ENCODE results near the gene PLXNC1.

The PLXNC1 gene

DNA sequence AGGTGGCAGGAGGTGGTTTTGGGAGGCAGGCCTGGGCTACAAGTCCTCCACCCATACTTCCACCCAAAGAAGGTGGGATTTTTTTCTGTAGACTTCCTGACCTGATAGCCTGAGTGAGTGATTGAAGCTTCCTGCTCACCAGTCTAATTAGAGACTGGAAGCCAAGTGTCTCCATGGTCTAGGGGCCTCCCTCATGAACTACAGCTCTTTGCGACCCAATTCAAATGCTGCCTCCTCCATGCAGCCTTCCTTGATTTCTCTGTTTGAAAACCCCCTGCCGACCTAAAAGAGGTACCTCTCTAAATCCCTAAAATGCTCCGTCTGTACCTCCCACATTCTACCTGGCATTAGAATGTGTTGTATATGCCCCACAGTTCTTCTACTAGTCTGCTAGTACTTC, 124.9 kb downstream of the PLXNC1 start:
- Histone ChIP-seq H3K4me1 (no peaks in the 10 kb centered on the region), H3K36me3 (no peaks in the 10 kb centered on the region), H3K9me3 (no peaks in the 10 kb centered on the region), H3K4me3 (no peak overlapping the region), H3K27ac (no peak overlapping the region), H3K27me3 (no peaks in the 10 kb centered on the region)
- intact Hi-C loops (cut with DNase I; ENCODE audit: low total_unique reads): no loop called here
- DNase-seq: no peak
- TF ChIP-seq, protein P1, sequence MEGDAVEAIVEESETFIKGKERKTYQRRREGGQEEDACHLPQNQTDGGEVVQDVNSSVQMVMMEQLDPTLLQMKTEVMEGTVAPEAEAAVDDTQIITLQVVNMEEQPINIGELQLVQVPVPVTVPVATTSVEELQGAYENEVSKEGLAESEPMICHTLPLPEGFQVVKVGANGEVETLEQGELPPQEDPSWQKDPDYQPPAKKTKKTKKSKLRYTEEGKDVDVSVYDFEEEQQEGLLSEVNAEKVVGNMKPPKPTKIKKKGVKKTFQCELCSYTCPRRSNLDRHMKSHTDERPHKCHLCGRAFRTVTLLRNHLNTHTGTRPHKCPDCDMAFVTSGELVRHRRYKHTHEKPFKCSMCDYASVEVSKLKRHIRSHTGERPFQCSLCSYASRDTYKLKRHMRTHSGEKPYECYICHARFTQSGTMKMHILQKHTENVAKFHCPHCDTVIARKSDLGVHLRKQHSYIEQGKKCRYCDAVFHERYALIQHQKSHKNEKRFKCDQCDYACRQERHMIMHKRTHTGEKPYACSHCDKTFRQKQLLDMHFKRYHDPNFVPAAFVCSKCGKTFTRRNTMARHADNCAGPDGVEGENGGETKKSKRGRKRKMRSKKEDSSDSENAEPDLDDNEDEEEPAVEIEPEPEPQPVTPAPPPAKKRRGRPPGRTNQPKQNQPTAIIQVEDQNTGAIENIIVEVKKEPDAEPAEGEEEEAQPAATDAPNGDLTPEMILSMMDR (IDR thresholded peaks at IDR 0.05): no peak

DNA sequence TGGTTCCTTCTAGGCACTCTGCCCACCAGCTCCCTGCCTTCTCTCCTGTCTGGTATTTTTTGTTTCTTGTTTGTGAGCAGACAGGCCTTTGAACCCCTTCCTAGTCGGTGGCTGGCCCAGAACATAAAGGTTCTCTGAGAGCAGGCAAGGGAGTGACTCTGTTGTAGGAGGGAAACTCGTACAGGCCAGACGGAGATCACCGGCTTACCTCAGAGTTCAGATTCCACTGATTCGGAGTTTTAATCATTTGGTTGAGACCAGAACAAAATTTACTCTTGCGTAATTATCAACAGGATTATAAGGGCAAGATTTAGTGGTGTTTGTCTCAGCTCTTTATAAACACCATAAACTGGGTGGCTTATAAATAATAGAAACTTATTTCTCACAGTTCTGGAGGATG, 128.3 kb downstream of the PLXNC1 start:
- Histone ChIP-seq H3K27ac (no peak overlapping the region), H3K4me1 (no peaks in the 10 kb centered on the region), H3K9me3 (no peaks in the 10 kb centered on the region), H3K4me3 (no peak overlapping the region), H3K27me3 (no peaks in the 10 kb centered on the region), H3K36me3 (peaks cover 0 to 10% (median 5%) of the 10 kb centered on the region in 3 donors)
- no peak for DNase-seq
- intact Hi-C loops (cut with DNase I; ENCODE audit: low total_unique reads): loop anchor here (5.0 kb wide), 1 partner anchor 714 kb away; no protein-coding TSS in a partner anchor
- TF ChIP-seq, protein P1 (IDR thresholded peaks at IDR 0.05): no peak

DNA sequence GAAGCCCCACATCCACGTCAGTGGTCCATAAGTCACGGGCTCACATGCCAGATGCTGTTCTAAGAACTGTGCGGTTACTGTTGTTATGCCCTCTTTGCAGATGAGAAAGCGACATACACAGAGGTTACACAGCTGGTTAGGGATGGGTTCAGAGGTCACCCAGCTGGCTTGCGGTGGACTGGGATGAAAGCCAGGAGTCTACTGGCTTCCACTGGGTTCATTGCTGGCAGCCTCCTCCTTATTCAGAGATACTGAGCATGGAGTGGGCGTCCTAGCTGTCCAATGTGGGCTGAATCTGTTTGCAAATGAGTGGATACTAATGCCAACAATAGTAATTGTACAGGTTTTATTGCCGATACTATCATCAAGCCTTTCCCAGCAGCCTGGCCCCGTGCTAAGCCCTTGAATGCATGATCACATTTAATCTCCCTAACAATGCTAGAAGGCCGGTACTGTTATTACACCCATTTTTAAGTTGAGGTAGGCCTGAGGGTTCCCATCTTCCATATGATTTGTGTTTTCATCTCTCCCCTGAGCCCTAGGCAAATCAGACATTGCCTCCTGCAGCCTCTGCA, 129.1 kb downstream of the PLXNC1 start:
- no peaks in the 10 kb centered on the region for H3K9me3 ChIP-seq
- H3K4me1 ChIP-seq: no peaks in the 10 kb centered on the region
- H3K36me3 ChIP-seq: peaks cover 0 to 10% (median 5%) of the 10 kb centered on the region in 3 donors
- intact Hi-C loops (cut with DNase I; ENCODE audit: low total_unique reads): loop anchor here (5.0 kb wide), 1 partner anchor 715 kb away; no protein-coding TSS in a partner anchor
- no peak for DNase-seq
- H3K4me3 ChIP-seq: no peak overlapping the region
- H3K27me3 ChIP-seq: no peaks in the 10 kb centered on the region
- no peak overlapping the region for H3K27ac ChIP-seq
- TF ChIP-seq, protein P1 (IDR thresholded peaks at IDR 0.05): no peak

DNA sequence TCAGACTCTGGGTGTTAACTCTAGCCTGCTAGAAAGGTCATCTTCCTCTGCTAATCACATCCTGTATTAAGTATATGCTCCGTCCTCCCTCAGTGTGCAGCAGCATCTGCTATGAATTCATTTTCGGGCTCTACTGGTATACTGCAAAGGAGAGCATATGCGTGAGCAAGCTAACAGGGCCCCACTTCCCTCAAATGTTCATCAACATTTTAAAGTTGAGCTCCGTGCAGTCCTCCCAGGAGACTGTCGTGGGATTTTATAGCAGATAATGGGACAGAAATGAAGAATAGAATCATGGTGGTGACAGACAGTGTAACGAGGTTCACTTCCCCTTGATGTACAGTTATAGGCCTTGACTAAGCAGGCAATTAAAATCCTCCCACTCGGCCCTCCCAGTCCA, 131.7 kb downstream of the PLXNC1 start:
- no peaks in the 10 kb centered on the region for H3K4me1 ChIP-seq
- peaks cover 0 to 10% (median 5%) of the 10 kb centered on the region in 3 donors for H3K36me3 ChIP-seq
- no peaks in the 10 kb centered on the region for H3K9me3 ChIP-seq
- H3K27ac ChIP-seq: no peak overlapping the region
- H3K4me3 ChIP-seq: no peak overlapping the region
- TF ChIP-seq, protein P1 (IDR thresholded peaks at IDR 0.05): no peak
- no peaks in the 10 kb centered on the region for H3K27me3 ChIP-seq
- no peak for DNase-seq
- intact Hi-C loops (cut with DNase I; ENCODE audit: low total_unique reads): no loop called here

DNA sequence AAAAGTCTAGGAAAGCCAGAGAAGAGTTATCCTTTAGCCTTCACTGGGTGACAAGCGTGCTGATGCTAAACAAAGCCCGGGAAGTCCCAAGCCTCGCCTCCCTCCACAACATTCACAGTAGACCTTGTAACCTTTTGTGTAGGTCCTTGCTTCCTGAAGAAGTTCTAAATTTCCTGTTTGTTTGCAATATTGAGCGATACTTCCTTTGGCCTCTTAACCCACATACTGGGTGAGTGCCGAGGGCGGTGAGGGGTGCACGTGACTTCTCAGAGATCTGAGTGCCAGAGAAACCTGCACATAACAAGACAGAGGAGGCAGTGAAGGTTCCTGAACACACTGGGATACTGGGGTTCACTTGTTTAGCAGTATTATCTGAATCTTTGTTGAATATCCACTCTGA, 134.3 kb downstream of the PLXNC1 start:
- Histone ChIP-seq H3K4me3 (no peak overlapping the region), H3K27ac (no peak overlapping the region), H3K27me3 (no peaks in the 10 kb centered on the region), H3K36me3 (peaks cover 0 to 10% (median 5%) of the 10 kb centered on the region in 3 donors), H3K4me1 (no peaks in the 10 kb centered on the region), H3K9me3 (no peaks in the 10 kb centered on the region)
- intact Hi-C loops (cut with DNase I; ENCODE audit: low total_unique reads): no loop called here
- TF ChIP-seq, protein P1 (IDR thresholded peaks at IDR 0.05): no peak
- DNase-seq: no peak

Data from tibial artery (tissue), 4 donors.